Measurements from ENCODE around the gene MLXIP.

Gene MLXIP

DNA sequence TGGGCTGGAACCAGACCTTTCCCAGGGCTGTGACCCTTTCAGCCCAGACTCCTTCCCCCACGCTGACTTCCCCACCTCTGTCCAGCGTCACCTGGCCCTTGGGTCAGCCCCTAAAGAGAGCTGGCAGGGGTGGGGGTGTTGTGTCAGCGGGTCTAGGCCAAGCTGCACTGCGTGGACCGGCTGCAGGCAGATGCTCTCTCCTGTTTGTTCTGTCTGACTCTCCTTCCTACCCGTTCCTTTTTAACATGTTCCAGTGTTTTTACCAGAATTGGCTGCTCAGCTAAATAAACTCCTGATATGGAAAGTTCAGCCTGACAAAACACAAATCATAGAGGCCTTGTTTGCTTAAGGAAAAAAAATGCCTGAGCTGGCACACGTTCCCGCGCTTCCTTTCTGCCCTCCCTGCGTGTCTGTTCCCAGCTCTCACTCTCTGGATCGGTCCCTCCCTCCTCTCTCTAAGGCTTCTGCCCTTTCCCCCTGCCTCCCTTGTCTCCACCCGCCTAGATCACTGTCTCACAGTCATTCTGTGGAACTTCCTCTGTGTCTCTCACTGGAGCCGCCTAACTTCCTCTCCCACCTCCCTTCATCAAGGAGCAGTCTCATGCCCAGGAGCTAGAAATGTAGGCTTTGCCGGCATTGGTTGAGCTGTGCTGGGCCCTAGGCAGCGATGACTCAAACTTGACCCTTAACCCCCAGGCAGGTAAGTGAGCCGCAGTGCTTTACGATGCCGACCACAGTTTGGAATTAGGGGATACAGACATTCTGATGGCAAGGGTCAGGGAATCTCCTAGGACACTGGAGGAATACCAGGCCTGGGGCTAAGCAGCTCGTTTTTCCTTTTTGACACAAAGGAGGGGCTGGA, 15.5 kb upstream of the MLXIP start:
- peak overlapping the region; percentile 73 for H3K27ac ChIP-seq
- TF ChIP-seq Cebpa-rat (IDR thresholded peaks at IDR 0.05) = no peak
- H3K4me2 ChIP-seq = peak overlapping the region; percentile 93

DNA sequence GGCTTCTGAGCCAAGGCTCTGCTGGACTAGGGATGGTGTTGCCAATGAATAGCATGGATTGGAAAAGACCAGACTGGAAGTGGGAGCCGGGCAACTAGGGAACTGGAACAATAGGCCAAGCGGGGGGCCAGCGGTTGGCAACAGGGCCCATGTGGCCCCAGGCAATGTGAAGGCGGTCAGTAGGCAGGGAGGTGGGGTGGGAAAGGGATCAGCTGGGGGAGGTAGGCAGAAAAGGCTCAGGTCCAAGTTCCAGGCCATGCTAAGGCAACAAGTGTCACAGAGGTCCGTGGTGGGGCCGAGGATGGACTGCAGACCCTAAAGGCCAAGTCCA, 14.9 kb upstream of the MLXIP start:
- H3K4me3 ChIP-seq = no peak overlapping the region; the same call in 1 of the 2 replicates

More for the DNA sequence above, 15.5 kb upstream of the MLXIP start:
- no peaks in the 10 kb centered on the region for H3K9me3 ChIP-seq
- H3K36me3 ChIP-seq = peaks cover 42% of the 10 kb centered on the region
- H3K9ac ChIP-seq = peak overlapping the region; percentile 63
- no peaks in the 10 kb centered on the region for H3K27me3 ChIP-seq
- H3K4me3 ChIP-seq = no peak overlapping the region; the same call in 1 of the 2 replicates
- peaks cover 63% of the 10 kb centered on the region for H3K4me1 ChIP-seq
- peaks cover 45% of the 10 kb centered on the region for H4K20me1 ChIP-seq

DNA sequence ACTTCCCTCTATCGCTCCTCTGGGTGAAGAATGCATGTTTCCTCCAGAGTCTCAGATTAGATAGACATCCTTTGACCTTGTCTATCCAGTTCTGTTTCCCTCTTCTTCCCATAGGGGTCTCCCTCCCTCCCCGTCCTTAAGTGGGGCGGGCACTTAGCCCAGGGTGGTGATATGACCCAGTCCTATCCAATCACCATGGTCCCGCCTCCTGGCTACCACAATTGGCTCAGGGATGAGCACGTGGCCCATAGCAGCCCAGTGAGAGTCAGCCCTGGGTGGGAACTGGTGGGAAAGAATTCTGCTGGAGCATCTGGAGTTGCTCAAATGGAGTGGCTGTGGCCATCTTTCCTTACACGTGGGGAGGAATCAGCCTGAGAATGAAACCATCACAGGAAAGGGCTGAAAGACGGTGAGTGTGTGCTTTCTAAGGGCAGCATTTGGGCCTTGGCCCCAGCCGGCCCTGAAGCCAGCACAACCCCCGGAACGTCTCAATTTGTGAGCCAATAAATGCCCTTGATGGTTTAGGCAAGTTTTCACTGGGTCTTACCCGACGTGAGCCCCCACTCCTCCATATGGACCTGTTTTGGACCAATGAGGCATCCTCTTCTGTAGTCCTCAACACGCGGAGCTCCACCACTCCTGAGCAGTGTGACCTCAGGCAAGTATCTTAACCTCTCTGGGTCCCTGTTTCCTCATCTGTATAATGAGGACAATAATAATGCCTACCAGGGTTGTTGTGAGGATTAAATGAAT, 14.4 kb upstream of the MLXIP start:
- peaks cover 35% of the 10 kb centered on the region for H4K20me1 ChIP-seq
- H3K27ac ChIP-seq = peak overlapping the region; percentile 93
- H3K4me2 ChIP-seq = peak overlapping the region; percentile 93
- TF ChIP-seq Cebpa-rat (IDR thresholded peaks at IDR 0.05) = no peak
- peak overlapping the region; percentile 49 for H3K4me3 ChIP-seq
- H3K4me1 ChIP-seq = peaks cover 74% of the 10 kb centered on the region
- no peaks in the 10 kb centered on the region for H3K27me3 ChIP-seq
- H3K9ac ChIP-seq = peak overlapping the region; percentile 80
- H3K9me3 ChIP-seq = no peaks in the 10 kb centered on the region
- H3K36me3 ChIP-seq = peaks cover 30% of the 10 kb centered on the region

More for the DNA sequence above, 14.9 kb upstream of the MLXIP start:
- H3K4me2 ChIP-seq = peak overlapping the region; percentile 93
- no peak for TF ChIP-seq Cebpa-rat (IDR thresholded peaks at IDR 0.05)
- H3K36me3 ChIP-seq = peaks cover 36% of the 10 kb centered on the region
- peaks cover 69% of the 10 kb centered on the region for H3K4me1 ChIP-seq
- no peaks in the 10 kb centered on the region for H3K27me3 ChIP-seq
- H3K27ac ChIP-seq = peak overlapping the region; percentile 73
- H3K9ac ChIP-seq = peak overlapping the region; percentile 63
- peaks cover 41% of the 10 kb centered on the region for H4K20me1 ChIP-seq
- no peaks in the 10 kb centered on the region for H3K9me3 ChIP-seq

DNA sequence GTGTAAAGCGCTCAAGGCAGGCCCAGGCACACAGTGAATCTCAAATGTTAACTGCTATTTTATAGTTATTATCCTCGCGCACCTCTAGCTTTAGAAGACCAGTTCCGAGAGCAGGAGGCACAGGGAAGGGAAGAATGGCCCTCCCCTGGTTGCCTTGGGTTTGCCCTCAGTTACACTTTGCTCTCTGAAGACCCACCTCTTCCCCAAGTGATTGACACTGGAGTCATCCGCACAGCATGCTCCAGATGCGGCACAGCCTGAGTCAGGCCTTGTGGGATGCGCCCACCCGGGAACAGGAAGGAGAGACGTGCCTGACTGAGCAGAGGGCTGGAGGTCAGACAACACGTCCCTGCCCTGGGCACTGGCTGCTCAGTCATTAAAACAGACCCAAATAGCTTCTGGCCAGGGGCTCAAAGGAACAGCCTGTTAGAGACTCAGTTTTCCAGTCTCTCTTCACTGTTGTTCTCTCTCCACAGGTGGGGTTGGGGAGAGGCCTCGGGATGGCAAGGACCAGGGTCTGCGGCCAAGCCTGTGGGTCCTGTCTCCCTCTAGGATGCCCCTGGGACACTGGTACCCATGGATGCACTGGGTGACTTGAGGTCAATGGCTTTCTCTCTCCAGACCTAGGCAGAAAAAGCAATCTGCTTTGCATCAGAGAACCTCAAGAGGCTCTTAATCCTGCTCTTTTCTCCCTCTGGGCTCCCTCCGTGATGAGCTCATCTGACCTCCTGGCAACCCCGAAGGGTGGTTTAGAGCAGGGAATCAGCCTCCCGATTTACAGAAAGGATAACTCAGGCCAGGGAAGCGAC, 13.6 kb upstream of the MLXIP start:
- H3K4me1 ChIP-seq = peaks cover 82% of the 10 kb centered on the region
- H3K4me2 ChIP-seq = peak overlapping the region; percentile 93
- H3K27me3 ChIP-seq = no peaks in the 10 kb centered on the region
- peak overlapping the region; percentile 93 for H3K27ac ChIP-seq
- peaks cover 27% of the 10 kb centered on the region for H4K20me1 ChIP-seq
- H3K4me3 ChIP-seq = peak overlapping the region; percentile 49
- peaks cover 23% of the 10 kb centered on the region for H3K36me3 ChIP-seq
- H3K9me3 ChIP-seq = no peaks in the 10 kb centered on the region
- H3K9ac ChIP-seq = peak overlapping the region; percentile 80
- TF ChIP-seq Cebpa-rat (IDR thresholded peaks at IDR 0.05) = no peak

DNA sequence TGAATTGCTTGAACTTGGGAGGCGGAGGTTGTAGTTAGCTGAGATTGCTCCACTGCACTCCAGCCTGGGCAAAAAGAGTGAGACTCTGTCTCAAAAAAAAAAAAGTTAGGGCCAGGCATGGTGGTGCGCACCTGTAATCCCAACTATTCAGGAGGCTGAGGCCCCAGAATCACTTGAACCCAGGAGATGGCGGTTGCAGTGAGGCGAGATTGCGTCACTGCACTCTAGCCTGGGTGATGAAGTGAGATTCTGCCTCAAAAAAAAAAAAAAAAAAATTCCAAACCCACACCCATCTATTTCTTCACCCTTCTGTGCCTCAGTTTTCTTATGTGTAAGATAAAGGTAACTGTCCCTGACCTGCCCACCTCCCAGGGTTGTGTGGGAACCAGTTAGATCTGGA, 11.0 kb upstream of the MLXIP start:
- Histone ChIP-seq H3K9ac (peak overlapping the region; percentile 72), H3K27ac (peak overlapping the region; percentile 93), H3K27me3 (no peaks in the 10 kb centered on the region), H4K20me1 (peaks cover 13% of the 10 kb centered on the region), H3K9me3 (no peaks in the 10 kb centered on the region), H3K4me1 (peaks cover 100% of the 10 kb centered on the region), H3K4me3 (peak overlapping the region; percentile 41; the same call in 1 of the 2 replicates), H3K36me3 (no peaks in the 10 kb centered on the region), H3K4me2 (peak overlapping the region; percentile 93)
- no peak for TF ChIP-seq Cebpa-rat (IDR thresholded peaks at IDR 0.05)

- no peaks in the 10 kb centered on the region for H3K36me3 ChIP-seq
- H3K4me3 ChIP-seq = peak overlapping the region; percentile 41; the same call in 1 of the 2 replicates
- peaks cover 9% of the 10 kb centered on the region for H4K20me1 ChIP-seq
- no peaks in the 10 kb centered on the region for H3K27me3 ChIP-seq
- TF ChIP-seq Cebpa-rat (IDR thresholded peaks at IDR 0.05) = peak; percentile 95
- peak overlapping the region; percentile 72 for H3K9ac ChIP-seq
- H3K9me3 ChIP-seq = no peaks in the 10 kb centered on the region
- H3K4me2 ChIP-seq = peak overlapping the region; percentile 93
- peak overlapping the region; percentile 93 for H3K27ac ChIP-seq
- H3K4me1 ChIP-seq = peaks cover 100% of the 10 kb centered on the region
Observed at GRCh38 chr12:122067966-122068365, 10.6 kb upstream of the MLXIP start.

DNA sequence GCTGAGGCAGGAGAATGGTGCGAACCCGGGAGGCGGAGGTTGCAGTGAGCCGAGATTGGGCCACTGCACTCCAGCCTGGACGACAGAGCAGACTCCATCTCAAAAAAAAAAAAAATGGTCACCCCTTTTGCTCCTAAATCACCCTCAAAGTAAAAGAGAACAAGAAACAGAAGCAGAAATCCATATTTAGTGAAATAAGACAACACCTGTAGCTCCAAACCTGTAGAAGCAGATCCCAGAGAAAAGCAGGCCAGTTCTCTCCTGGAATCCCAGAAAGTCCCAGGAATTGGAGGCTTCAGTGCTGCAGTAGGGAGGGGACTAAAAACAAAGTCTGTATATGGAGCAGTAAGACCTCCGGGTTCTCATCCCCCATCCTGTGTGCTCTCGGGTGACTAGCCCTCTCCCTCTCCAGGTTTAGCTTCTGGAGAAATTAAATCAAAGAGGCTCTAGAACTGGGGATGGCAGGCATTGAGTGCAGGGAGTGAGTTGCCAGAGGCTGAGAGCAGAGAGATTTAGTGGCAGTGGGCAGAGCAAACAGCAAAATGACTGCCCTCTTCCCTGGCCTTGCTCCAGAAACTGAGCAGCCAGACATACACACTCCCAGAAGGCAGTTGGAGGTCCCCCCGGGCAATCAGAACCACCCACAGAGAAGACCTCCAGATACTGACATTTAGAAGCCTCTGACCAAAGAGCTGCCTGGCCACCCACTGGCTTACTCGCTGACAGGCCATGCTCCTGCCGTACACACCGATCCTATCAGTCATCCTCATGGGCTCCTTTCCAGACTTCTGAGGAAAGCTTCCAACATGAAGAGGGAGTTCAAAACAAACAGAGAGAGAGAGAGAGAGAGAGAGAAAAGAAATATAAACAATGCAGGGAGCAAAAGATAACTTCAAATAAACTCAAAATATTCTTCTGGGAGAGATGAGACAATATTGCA, 6.3 kb upstream of the MLXIP start:
- no peak overlapping the region for H3K4me3 ChIP-seq
- peak overlapping the region; percentile 7; the same call in 1 of the 2 replicates for H3K9ac ChIP-seq
- H4K20me1 ChIP-seq = no peaks in the 10 kb centered on the region
- no peak for TF ChIP-seq Cebpa-rat (IDR thresholded peaks at IDR 0.05)
- peaks cover 9% of the 10 kb centered on the region; the same call in 1 of the 2 replicates for H3K9me3 ChIP-seq
- peaks cover 95% of the 10 kb centered on the region for H3K4me1 ChIP-seq
- peak overlapping the region; percentile 42 for H3K27ac ChIP-seq
- H3K36me3 ChIP-seq = no peaks in the 10 kb centered on the region
- peak overlapping the region; percentile 93 for H3K4me2 ChIP-seq
- H3K27me3 ChIP-seq = no peaks in the 10 kb centered on the region

- H3K27me3 ChIP-seq = no peaks in the 10 kb centered on the region
- no peaks in the 10 kb centered on the region for H3K36me3 ChIP-seq
- H3K4me3 ChIP-seq = no peak overlapping the region
- no peak for TF ChIP-seq Cebpa-rat (IDR thresholded peaks at IDR 0.05)
- H3K27ac ChIP-seq = no peak overlapping the region; the same call in 1 of the 2 replicates
- H3K4me1 ChIP-seq = peaks cover 88% of the 10 kb centered on the region
- no peak overlapping the region for H3K9ac ChIP-seq
- H3K9me3 ChIP-seq = peaks cover 9% of the 10 kb centered on the region; the same call in 1 of the 2 replicates
- H3K4me2 ChIP-seq = no peak overlapping the region
- peaks cover 1% of the 10 kb centered on the region; the same call in 1 of the 2 replicates for H4K20me1 ChIP-seq
Observed at GRCh38 chr12:122073815-122074214, 4.7 kb upstream of the MLXIP start.

Measured in BLaER1 (cell line).